ENCODE results near the gene NGB.

NGB gene

GRCh38 chr14:77225892-77226557 lies 45.0 kb downstream of the NGB start:
- no peak for DNase-seq

GRCh38 chr14:77225254-77225653 lies 45.8 kb downstream of the NGB start:
- no peak for DNase-seq

GRCh38 chr14:77224212-77224611 lies 46.8 kb downstream of the NGB start:
- no peak for DNase-seq

GRCh38 chr14:77222546-77223225 lies 48.3 kb downstream of the NGB start:
- DNase-seq: no peak

- no peak for DNase-seq
Observed at GRCh38 chr14:77221241-77221871, 49.6 kb downstream of the NGB start.

- no peak for DNase-seq
Observed at GRCh38 chr14:77220246-77221017, 50.6 kb downstream of the NGB start.

GRCh38 chr14:77219591-77219990 lies 51.4 kb downstream of the NGB start:
- DNase-seq: no peak

GRCh38 chr14:77217551-77217950 lies 53.5 kb downstream of the NGB start:
- no peak for DNase-seq
